Calu3 (cell line): ENCODE results near the gene FIZ1. TPM values are rescaled to one million over a fixed set of nuclear protein-coding genes. Genes with fewer than 3 reads are reported as not detected.
A peak's percentile ranks its signal among the peaks of the same experiment; 100 is the strongest.

ENCODE experiments used
- BruUV-seq: library from RNA; stranded (reverse); fragments of 400-500 nt; replicated peaks from 2 replicates; lab custom pipeline; 2021; lab: Mats Ljungman, UMichigan
- CTCF ChIA-PET: fragments of 300-600 bp; sonication (Branson Sonifier 250); formaldehyde crosslinking; loops from one replicate; lab custom pipeline; 2022; ENCODE audit warnings: antibody characterized with exemption; lab: Charles Lee
- DNase-seq: peaks from one replicate; pipeline ENCODE4 v3.0.0; 2022
- H3K27ac Mint-ChIP-seq: one replicate; pipeline ENCODE4 v1.8.0; 2022; ENCODE audit warnings: mixed read lengths; ENCODE audit not compliant: unreplicated experiment
- H3K27me3 Mint-ChIP-seq: one replicate; pipeline ENCODE4 v1.8.0; 2022; ENCODE audit warnings: mixed read lengths; ENCODE audit not compliant: unreplicated experiment
- H3K36me3 Mint-ChIP-seq: one replicate; pipeline ENCODE4 v1.8.0; 2022; ENCODE audit warnings: mild to moderate bottlenecking, moderate library complexity, mixed read lengths; ENCODE audit not compliant: insufficient read depth, unreplicated experiment
- H3K4me1 Mint-ChIP-seq: one replicate; pipeline ENCODE4 v1.8.0; 2022; ENCODE audit warnings: mild to moderate bottlenecking, low read depth, mixed read lengths; ENCODE audit not compliant: unreplicated experiment
- H3K4me3 Mint-ChIP-seq: one replicate; pipeline ENCODE4 v1.8.0; 2022; ENCODE audit warnings: mild to moderate bottlenecking, low read depth, moderate library complexity, mixed read lengths; ENCODE audit not compliant: unreplicated experiment
- H3K9me3 Mint-ChIP-seq: one replicate; pipeline ENCODE4 v1.8.0; 2022; ENCODE audit warnings: low read depth, mixed read lengths; ENCODE audit not compliant: unreplicated experiment
- CTCF ChIP-seq: fragments of 200-600 bp; IDR thresholded peaks from one replicate; pipeline ENCODE4 v1.8.0; 2022; ENCODE audit warnings: antibody characterized with exemption; ENCODE audit not compliant: unreplicated experiment
- intact Hi-C: fragments of 100-400 bp; cut with micrococcal nuclease; formaldehyde crosslinking; loops from one replicate; pipeline ENCODE4 v1.10.0; 2022; ENCODE audit not compliant: unreplicated experiment
- total RNA-seq: library from RNA; stranded (reverse); gene quantifications from 2 replicates; pipeline ENCODE4 v1.2.3, GENCODE V29; 2022

Gene FIZ1
- total RNA-seq, 1 experiment from 2014 or later: 18.6 TPM

GRCh38 chr19:55621205-55621672, 21.9 kb upstream of the FIZ1 start:
- no peaks in the 10 kb centered on the region for H3K27me3 Mint-ChIP-seq
- BruUV-seq: no TSS peak
- CTCF ChIA-PET: no interaction called here

GRCh38 chr19:55620410-55621204, 21.3 kb upstream of the FIZ1 start:
- H3K36me3 Mint-ChIP-seq: peaks cover 64% of the 10 kb centered on the region
- no peaks in the 10 kb centered on the region for H3K27me3 Mint-ChIP-seq
- CTCF ChIA-PET: no interaction called here
- no peak overlapping the region for H3K4me3 Mint-ChIP-seq
- H3K9me3 Mint-ChIP-seq: no peaks in the 10 kb centered on the region
- no peak for DNase-seq
- H3K4me1 Mint-ChIP-seq: peaks cover 19% of the 10 kb centered on the region
- intact Hi-C loops: no loop called here
- no TSS peak for BruUV-seq
- no peak overlapping the region for H3K27ac Mint-ChIP-seq
- TF ChIP-seq CTCF: no peak

More at GRCh38 chr19:55621205-55621672, 21.9 kb upstream of the FIZ1 start:
- Mint-ChIP-seq H3K9me3 (no peaks in the 10 kb centered on the region), H3K4me3 (no peak overlapping the region), H3K36me3 (peaks cover 57% of the 10 kb centered on the region), H3K27ac (no peak overlapping the region), H3K4me1 (peaks cover 19% of the 10 kb centered on the region)
- no peak for DNase-seq
- TF ChIP-seq CTCF: no peak
- intact Hi-C loops: no loop called here

- Mint-ChIP-seq H3K4me1 (peaks cover 11% of the 10 kb centered on the region), H3K27me3 (no peaks in the 10 kb centered on the region), H3K27ac (no peak overlapping the region), H3K4me3 (no peak overlapping the region), H3K36me3 (peaks cover 65% of the 10 kb centered on the region), H3K9me3 (no peaks in the 10 kb centered on the region)
- BruUV-seq: no TSS peak
- DNase-seq: no peak
- intact Hi-C loops: no loop called here
- CTCF ChIA-PET: no interaction called here
- TF ChIP-seq CTCF: no peak
Measured at GRCh38 chr19:55619286-55619685, 20.0 kb upstream of the FIZ1 start.

- Mint-ChIP-seq H3K27me3 (no peaks in the 10 kb centered on the region), H3K4me1 (peaks cover 2% of the 10 kb centered on the region), H3K4me3 (no peak overlapping the region), H3K36me3 (peaks cover 58% of the 10 kb centered on the region), H3K27ac (peak overlapping the region; percentile 70), H3K9me3 (no peaks in the 10 kb centered on the region)
- BruUV-seq: no TSS peak
- no peak for DNase-seq
- TF ChIP-seq CTCF: no peak
- intact Hi-C loops: no loop called here
- CTCF ChIA-PET: interaction anchor here (0.6 to 0.7 kb wide), 2 partner anchors 66 to 94 kb away, joined by 3 to 5 read pairs; no protein-coding TSS in a partner anchor
Measured at GRCh38 chr19:55618426-55618825, 19.1 kb upstream of the FIZ1 start.
